ENCODE measurements around the gene PIAS4. TPM values are rescaled to one million over a fixed set of nuclear protein-coding genes. Genes with fewer than 3 reads are reported as not detected.

Gene PIAS4
- total and polyA plus RNA-seq, 2 of the 13 experiments (the other 11 are each of a cell fraction or from before 2014, with no cell fraction given): 9.0 to 20.1 TPM

DNA sequence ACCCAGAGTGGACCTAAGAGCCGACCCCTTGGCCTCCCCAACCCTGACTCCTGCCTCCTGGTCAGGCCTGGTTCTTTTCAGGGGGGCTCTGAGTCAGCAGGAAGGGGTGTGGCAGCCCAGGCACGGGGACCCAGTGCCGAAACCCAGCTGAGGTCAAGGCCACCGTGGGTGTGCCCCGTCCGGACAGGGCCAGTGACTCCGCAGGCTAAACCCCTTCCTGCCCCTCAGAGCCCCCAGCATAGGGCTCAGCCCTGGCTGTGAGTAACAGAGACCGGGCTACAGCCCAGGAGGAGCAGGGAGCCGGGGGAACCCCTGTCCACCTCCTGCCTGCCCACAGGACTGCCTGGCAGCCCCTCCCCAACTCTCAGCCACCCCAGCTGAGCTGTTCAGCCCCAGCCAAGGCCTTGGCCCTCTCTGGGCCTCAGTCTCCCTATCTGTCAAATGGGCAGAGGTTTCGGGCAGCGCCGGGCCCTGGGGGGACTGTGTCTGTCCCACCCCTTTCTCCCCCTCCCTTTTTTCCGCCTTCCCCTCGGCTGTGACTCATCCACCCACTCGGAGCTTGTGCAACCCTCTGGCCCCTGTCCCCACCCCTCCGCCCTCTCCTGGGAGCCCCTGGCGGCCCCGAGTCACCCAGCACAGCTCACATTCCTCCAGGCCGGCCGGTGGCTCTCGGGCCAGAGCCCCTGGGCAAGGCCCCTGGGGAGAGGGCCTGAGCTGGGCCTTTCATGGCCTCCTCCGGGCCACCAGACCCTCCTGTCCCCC lies 50.6 kb downstream of the PIAS4 start (continued):
- TF ChIP-seq ISL2 (CRISPR knock-in tag; IDR thresholded peaks at IDR 0.05): peak; percentile 66; the same call in 1 of the 2 replicates
- TF ChIP-seq ZBTB49 (CRISPR knock-in tag; IDR thresholded peaks at IDR 0.05; ENCODE audit: borderline replicate concordance): no peak
- no peak for TF ChIP-seq ZNF567 (CRISPR knock-in tag; IDR thresholded peaks at IDR 0.05; ENCODE audit: borderline replicate concordance)
- peak; percentile 100 for TF ChIP-seq ZMYM3 (CRISPR knock-in tag; IDR thresholded peaks at IDR 0.05)
- peak; percentile 79 for TF ChIP-seq TEAD3 (CRISPR knock-in tag; optimal IDR thresholded peaks at IDR 0.05; ENCODE audit: borderline replicate concordance)
- peak; percentile 17 for TF ChIP-seq TBL1XR1 (IDR thresholded peaks at IDR 0.05; ENCODE audit: borderline replicate concordance, low read length, partially characterized antibody)
- TF ChIP-seq REST (IDR thresholded peaks at IDR 0.05; ENCODE audit: borderline replicate concordance in 1 of 2, low read depth in 1 of 2, low read length in 2 of 2): no peak; a peak in 1 of 4 replicates
- peak; percentile 43; the same call in 1 of the 2 replicates for TF ChIP-seq NCOR1 (IDR thresholded peaks at IDR 0.05; ENCODE audit: borderline replicate concordance, low read length)
- TF ChIP-seq, protein P1, sequence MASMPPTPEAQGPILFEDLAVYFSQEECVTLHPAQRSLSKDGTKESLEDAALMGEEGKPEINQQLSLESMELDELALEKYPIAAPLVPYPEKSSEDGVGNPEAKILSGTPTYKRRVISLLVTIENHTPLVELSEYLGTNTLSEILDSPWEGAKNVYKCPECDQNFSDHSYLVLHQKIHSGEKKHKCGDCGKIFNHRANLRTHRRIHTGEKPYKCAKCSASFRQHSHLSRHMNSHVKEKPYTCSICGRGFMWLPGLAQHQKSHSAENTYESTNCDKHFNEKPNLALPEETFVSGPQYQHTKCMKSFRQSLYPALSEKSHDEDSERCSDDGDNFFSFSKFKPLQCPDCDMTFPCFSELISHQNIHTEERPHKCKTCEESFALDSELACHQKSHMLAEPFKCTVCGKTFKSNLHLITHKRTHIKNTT (CRISPR knock-in tag; IDR thresholded peaks at IDR 0.05): no peak
- no peak for TF ChIP-seq KAT2B (IDR thresholded peaks at IDR 0.05; ENCODE audit: borderline replicate concordance, low read depth, low read length)
- no peak for TF ChIP-seq ZBTB42 (CRISPR knock-in tag; IDR thresholded peaks at IDR 0.05)
- TF ChIP-seq PCBP2 (optimal IDR thresholded peaks at IDR 0.05; ENCODE audit: low read depth, low read length, poor library complexity, severe bottlenecking): no peak
- TF ChIP-seq ZNF496 (CRISPR knock-in tag; IDR thresholded peaks at IDR 0.05; ENCODE audit: insufficient replicate concordance): no peak
- TF ChIP-seq HDAC6 (IDR thresholded peaks at IDR 0.05; ENCODE audit: low read depth, low read length): no peak
- TF ChIP-seq, protein P2, sequence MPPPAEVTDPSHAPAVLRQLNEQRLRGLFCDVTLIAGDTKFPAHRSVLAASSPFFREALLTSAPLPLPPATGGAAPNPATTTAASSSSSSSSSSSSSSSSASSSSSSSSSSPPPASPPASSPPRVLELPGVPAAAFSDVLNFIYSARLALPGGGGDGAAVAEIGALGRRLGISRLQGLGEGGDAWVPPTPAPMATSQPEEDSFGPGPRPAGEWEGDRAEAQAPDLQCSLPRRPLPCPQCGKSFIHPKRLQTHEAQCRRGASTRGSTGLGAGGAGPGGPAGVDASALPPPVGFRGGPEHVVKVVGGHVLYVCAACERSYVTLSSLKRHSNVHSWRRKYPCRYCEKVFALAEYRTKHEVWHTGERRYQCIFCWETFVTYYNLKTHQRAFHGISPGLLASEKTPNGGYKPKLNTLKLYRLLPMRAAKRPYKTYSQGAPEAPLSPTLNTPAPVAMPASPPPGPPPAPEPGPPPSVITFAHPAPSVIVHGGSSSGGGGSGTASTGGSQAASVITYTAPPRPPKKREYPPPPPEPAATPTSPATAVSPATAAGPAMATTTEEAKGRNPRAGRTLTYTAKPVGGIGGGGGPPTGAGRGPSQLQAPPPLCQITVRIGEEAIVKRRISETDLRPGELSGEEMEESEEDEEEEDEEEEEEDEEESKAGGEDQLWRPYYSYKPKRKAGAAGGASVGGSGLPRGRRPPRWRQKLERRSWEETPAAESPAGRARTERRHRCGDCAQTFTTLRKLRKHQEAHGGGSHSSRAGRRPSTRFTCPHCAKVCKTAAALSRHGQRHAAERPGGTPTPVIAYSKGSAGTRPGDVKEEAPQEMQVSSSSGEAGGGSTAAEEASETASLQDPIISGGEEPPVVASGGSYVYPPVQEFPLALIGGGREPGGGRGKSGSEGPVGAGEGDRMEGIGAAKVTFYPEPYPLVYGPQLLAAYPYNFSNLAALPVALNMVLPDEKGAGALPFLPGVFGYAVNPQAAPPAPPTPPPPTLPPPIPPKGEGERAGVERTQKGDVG (CRISPR knock-in tag; IDR thresholded peaks at IDR 0.05; ENCODE audit: borderline replicate concordance): no peak
- TF ChIP-seq, protein P3, sequence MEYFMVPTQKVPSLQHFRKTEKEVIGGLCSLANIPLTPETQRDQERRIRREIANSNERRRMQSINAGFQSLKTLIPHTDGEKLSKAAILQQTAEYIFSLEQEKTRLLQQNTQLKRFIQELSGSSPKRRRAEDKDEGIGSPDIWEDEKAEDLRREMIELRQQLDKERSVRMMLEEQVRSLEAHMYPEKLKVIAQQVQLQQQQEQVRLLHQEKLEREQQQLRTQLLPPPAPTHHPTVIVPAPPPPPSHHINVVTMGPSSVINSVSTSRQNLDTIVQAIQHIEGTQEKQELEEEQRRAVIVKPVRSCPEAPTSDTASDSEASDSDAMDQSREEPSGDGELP (IDR thresholded peaks at IDR 0.05; ENCODE audit: borderline replicate concordance, low read depth): peak; percentile 52; the same call in 1 of the 2 replicates

All from HepG2 (cell line).